PC-9 (cell line): ENCODE data around the gene TUBB2A. TPM values are rescaled to one million over a fixed set of nuclear protein-coding genes. Genes with fewer than 3 reads are reported as not detected.
"Not testable (repeated sequence)": the region's sequence is repeated elsewhere in the genome, so short reads cannot be mapped to it uniquely, and the experiment has no call there.

Source experiments
- BruUV-seq: library from RNA; stranded (reverse); fragments of 400-500 nt; replicated peaks from 2 replicates; lab custom pipeline; 2021; lab: Mats Ljungman, UMichigan
- CTCF ChIA-PET: fragments of 300-600 bp; sonication (Branson Sonifier 250); formaldehyde crosslinking; loops from one replicate; lab custom pipeline; 2022; ENCODE audit warnings: antibody characterized with exemption; lab: Charles Lee
- POLR2A ChIA-PET: fragments of 300-600 bp; sonication (Branson Sonifier 250); formaldehyde crosslinking; loops from one replicate; lab custom pipeline; 2022; ENCODE audit warnings: antibody characterized with exemption; ENCODE audit not compliant: unreplicated experiment; lab: Charles Lee
- DNase-seq, 2 experiments: peaks; one replicate each; pipeline versions ENCODE4 v3.0.0 to v3.0.0-alpha.2; 2015 to 2022; ENCODE audit warnings: mixed read lengths in 1 of 2
- H2AFZ ChIP-seq: fragments of 200-600 bp; sonication (generic); 2 replicates; pipeline ENCODE4 v1.8.1; 2017; ENCODE audit warnings: antibody characterized with exemption
- H3F3A ChIP-seq: fragments of 200-600 bp; sonication (generic); 2 replicates; pipeline ENCODE4 v1.8.1; 2017; ENCODE audit warnings: antibody characterized with exemption, mild to moderate bottlenecking, low read depth; ENCODE audit not compliant: insufficient read depth
- H3K27ac ChIP-seq: fragments of 200-600 bp; sonication (generic); 2 replicates; pipeline ENCODE4 v1.6.1; 2016; ENCODE audit warnings: mixed run types
- H3K27me3 ChIP-seq: fragments of 200-600 bp; sonication (generic); 2 replicates; pipeline ENCODE4 v1.6.1; 2016; ENCODE audit warnings: low read depth, mixed run types; ENCODE audit not compliant: insufficient read depth
- H3K36me3 ChIP-seq: fragments of 200-600 bp; sonication (generic); 2 replicates; pipeline ENCODE4 v1.6.1; 2016; ENCODE audit warnings: low read depth, mixed run types
- H3K4me1 ChIP-seq: fragments of 200-600 bp; sonication (generic); replicated peaks from 2 replicates; pipeline ENCODE4 v1.6.1; 2016; ENCODE audit warnings: mixed run types; ENCODE audit not compliant: insufficient read depth
- H3K4me2 ChIP-seq: fragments of 200-600 bp; sonication (generic); 2 replicates; pipeline ENCODE4 v1.6.1; 2017; ENCODE audit warnings: mixed run types
- H3K4me3 ChIP-seq: fragments of 200-600 bp; sonication (generic); 2 replicates; pipeline ENCODE4 v1.6.1; 2016; ENCODE audit warnings: mixed run types
- H3K79me2 ChIP-seq: fragments of 200-600 bp; sonication (generic); 2 replicates; pipeline ENCODE4 v1.6.1; 2017; ENCODE audit warnings: low read depth, mixed run types
- H3K9me2 ChIP-seq: fragments of 200-600 bp; sonication (generic); 2 replicates; pipeline ENCODE4 v1.8.1; 2017; ENCODE audit warnings: mild to moderate bottlenecking; ENCODE audit not compliant: insufficient read depth
- H3K9me3 ChIP-seq: fragments of 200-600 bp; sonication (generic); 2 replicates; pipeline ENCODE4 v1.8.1; 2016; ENCODE audit warnings: low read depth; ENCODE audit not compliant: insufficient read depth
- H4K20me1 ChIP-seq: fragments of 200-600 bp; sonication (generic); 2 replicates; pipeline ENCODE4 v1.8.1; 2017; ENCODE audit not compliant: insufficient read depth
- CTCF ChIP-seq: fragments of 200-600 bp; sonication (generic); conservative IDR thresholded peaks from 2 replicates; pipeline ENCODE4 v1.6.1; 2017; ENCODE audit warnings: mixed run types, antibody characterized with exemption, mild to moderate bottlenecking, moderate library complexity
- EZH2 ChIP-seq: fragments of 200-600 bp; sonication (generic); IDR thresholded peaks from 2 replicates; pipeline ENCODE4 v1.8.0; 2017; ENCODE audit warnings: antibody characterized with exemption, low read depth
- intact Hi-C: fragments of 100-400 bp; cut with micrococcal nuclease; formaldehyde crosslinking; loops from one replicate; pipeline ENCODE4 v1.10.0; 2022; ENCODE audit not compliant: unreplicated experiment
- total RNA-seq: library from RNA; stranded (reverse); gene quantifications from 2 replicates; pipeline ENCODE4 v1.2.3, GENCODE V29; 2021

The TUBB2A gene
- total RNA-seq, 1 experiment from 2014 or later = 17.0 TPM

GRCh38 chr6:3176562-3177355, 19.4 kb upstream of the TUBB2A start:
- no peak overlapping the region for H2AFZ ChIP-seq
- TF ChIP-seq CTCF (no peak), EZH2 (no peak)
- no peaks in the 10 kb centered on the region for H3K36me3 ChIP-seq
- no peak overlapping the region for H3K4me3 ChIP-seq
- ChIA-PET CTCF (interaction anchor here (0.6 kb wide), 1 partner anchor 51 kb away, joined by 8 read pairs; no protein-coding TSS in a partner anchor), POLR2A (interaction anchor here (0.5 kb wide), 1 partner anchor 32 kb away, joined by 7 read pairs; no protein-coding TSS in a partner anchor)
- peaks cover 23% of the 10 kb centered on the region for H3K4me1 ChIP-seq
- DNase-seq = peak; percentile 50 to 70
- no peaks in the 10 kb centered on the region for H3K9me2 ChIP-seq
- intact Hi-C loops = no loop called here
- H3K27me3 ChIP-seq = no peaks in the 10 kb centered on the region
- H3K27ac ChIP-seq = peak overlapping the region; percentile 65
- H3K9me3 ChIP-seq = no peaks in the 10 kb centered on the region
- peak overlapping the region; percentile 63 for H3K4me2 ChIP-seq
- BruUV-seq = no TSS peak
- H3K79me2 ChIP-seq = no peaks in the 10 kb centered on the region
- peaks cover 21% of the 10 kb centered on the region for H3F3A ChIP-seq
- no peaks in the 10 kb centered on the region for H4K20me1 ChIP-seq

GRCh38 chr6:3175715-3176402, 18.5 kb upstream of the TUBB2A start:
- H3K27me3 ChIP-seq = no peaks in the 10 kb centered on the region
- POLR2A ChIA-PET = interaction anchor here (0.6 kb wide), 1 partner anchor 33 kb away, joined by 7 read pairs; no protein-coding TSS in a partner anchor
- no peaks in the 10 kb centered on the region for H3K79me2 ChIP-seq
- peaks cover 23% of the 10 kb centered on the region for H3K4me1 ChIP-seq
- CTCF ChIA-PET = no interaction called here
- H3K4me3 ChIP-seq = no peak overlapping the region
- no peaks in the 10 kb centered on the region for H4K20me1 ChIP-seq
- no peaks in the 10 kb centered on the region for H3K9me2 ChIP-seq
- intact Hi-C loops = no loop called here
- peak overlapping the region; percentile 65 for H3K27ac ChIP-seq
- no peaks in the 10 kb centered on the region for H3K36me3 ChIP-seq
- no TSS peak for BruUV-seq
- no peak overlapping the region for H2AFZ ChIP-seq
- H3K4me2 ChIP-seq = peak overlapping the region; percentile 63
- DNase-seq = peak; percentile 57 to 80
- TF ChIP-seq EZH2 (no peak), CTCF (no peak)
- peaks cover 21% of the 10 kb centered on the region for H3F3A ChIP-seq
- H3K9me3 ChIP-seq = no peaks in the 10 kb centered on the region

DNA sequence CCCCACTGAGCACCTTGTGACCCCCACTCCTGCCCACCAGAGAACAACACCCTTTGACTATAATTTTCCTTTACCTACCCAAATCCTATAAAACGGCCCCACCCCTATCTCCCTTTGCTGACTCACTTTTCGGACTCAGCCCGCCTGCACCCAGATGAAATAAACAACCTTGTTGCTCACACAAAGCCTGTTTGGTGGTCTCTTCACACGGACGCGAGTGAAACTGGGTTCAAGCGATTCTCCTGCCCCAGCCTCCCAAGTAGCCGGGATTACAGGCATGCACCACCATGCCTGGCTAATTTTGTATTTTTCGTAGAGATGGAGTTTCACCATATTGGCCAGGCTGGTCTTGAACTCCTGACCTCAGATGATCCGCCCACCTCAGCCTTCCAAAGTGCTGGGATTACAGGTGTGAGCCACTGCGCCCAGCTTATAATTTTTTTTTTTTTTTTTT, 16.3 kb upstream of the TUBB2A start:
- H3K36me3 ChIP-seq = not testable (repeated sequence)

GRCh38 chr6:3172789-3173188, 15.4 kb upstream of the TUBB2A start:
- H3K79me2 ChIP-seq, POLR2A ChIA-PET, H3K4me3 ChIP-seq, H3K9me3 ChIP-seq, H3K4me2 ChIP-seq, H4K20me1 ChIP-seq, BruUV-seq, H2AFZ ChIP-seq, H3K36me3 ChIP-seq, intact Hi-C loops, H3K27me3 ChIP-seq, CTCF ChIA-PET, H3K9me2 ChIP-seq, H3K27ac ChIP-seq, DNase-seq: not testable (repeated sequence)
- Histone ChIP-seq H3K4me1 (peaks cover 23% of the 10 kb centered on the region), H3F3A (peaks cover 21% of the 10 kb centered on the region)

More for the DNA sequence above, 16.3 kb upstream of the TUBB2A start:
- POLR2A ChIA-PET, H3K79me2 ChIP-seq, H3K4me2 ChIP-seq, H3K27me3 ChIP-seq, H3K9me3 ChIP-seq, H2AFZ ChIP-seq, intact Hi-C loops, DNase-seq, H3K27ac ChIP-seq, BruUV-seq, H3K9me2 ChIP-seq, H4K20me1 ChIP-seq, H3K4me3 ChIP-seq: not testable (repeated sequence)
- CTCF ChIA-PET = interaction anchor here (0.6 kb wide), 1 partner anchor 14 kb away, joined by 4 read pairs; no protein-coding TSS in a partner anchor
- peaks cover 23% of the 10 kb centered on the region for H3K4me1 ChIP-seq
- H3F3A ChIP-seq = peaks cover 21% of the 10 kb centered on the region

GRCh38 chr6:3171313-3172175, 14.2 kb upstream of the TUBB2A start:
- H2AFZ ChIP-seq, BruUV-seq, intact Hi-C loops, H3K9me3 ChIP-seq, H3K4me2 ChIP-seq, H3K27ac ChIP-seq, H3K27me3 ChIP-seq, H3K4me3 ChIP-seq, H3K36me3 ChIP-seq, H4K20me1 ChIP-seq, POLR2A ChIA-PET, DNase-seq, H3K79me2 ChIP-seq, H3K9me2 ChIP-seq: not testable (repeated sequence)
- peaks cover 23% of the 10 kb centered on the region for H3F3A ChIP-seq
- peaks cover 27% of the 10 kb centered on the region for H3K4me1 ChIP-seq
- CTCF ChIA-PET = interaction anchor here (0.6 kb wide), 1 partner anchor 641 kb away, joined by 3 read pairs; no protein-coding TSS in a partner anchor
